Measurements from ENCODE around the gene ANTKMT.

DNA sequence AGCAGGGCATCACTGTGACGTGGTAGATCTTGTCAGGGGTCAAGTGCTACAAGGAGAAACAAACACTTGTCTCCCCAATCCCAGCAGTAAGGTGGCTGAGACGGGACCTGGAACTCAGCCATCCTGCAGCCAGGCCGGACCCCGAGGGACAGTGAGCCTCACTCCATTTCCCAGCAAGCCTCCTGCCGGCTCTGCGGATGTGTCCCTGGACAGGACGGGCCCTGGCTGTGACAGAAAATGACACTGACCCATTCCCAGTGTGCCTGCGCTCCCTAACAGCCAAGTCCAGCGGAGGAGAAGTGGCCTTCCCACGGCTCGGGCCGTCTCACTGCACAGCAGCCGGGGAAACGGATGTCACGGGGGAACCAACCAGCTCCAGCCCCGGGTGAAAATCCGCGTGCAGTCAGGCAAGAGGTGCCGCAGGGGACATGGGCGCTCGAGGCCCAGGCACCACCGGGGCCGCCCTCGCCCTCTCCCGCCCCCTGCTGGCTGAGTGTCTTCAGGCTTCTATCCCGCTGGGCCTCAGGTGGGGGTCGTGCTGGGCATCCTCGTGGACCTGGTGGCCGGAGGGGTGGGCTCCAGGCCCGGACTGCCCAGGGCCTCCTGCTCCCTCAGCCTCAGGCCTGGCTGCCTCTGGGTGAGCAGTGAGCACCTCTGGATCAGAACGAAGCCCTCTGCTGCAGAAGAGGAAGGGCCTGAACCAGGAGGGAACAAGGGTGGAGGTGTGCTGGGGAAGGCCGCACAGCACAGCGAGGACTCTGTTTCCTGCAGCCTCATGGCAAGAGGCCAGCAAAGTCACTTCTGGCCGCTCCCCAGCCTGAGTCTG, 12.6 kb downstream of the ANTKMT start:
- TF ChIP-seq, protein P1, sequence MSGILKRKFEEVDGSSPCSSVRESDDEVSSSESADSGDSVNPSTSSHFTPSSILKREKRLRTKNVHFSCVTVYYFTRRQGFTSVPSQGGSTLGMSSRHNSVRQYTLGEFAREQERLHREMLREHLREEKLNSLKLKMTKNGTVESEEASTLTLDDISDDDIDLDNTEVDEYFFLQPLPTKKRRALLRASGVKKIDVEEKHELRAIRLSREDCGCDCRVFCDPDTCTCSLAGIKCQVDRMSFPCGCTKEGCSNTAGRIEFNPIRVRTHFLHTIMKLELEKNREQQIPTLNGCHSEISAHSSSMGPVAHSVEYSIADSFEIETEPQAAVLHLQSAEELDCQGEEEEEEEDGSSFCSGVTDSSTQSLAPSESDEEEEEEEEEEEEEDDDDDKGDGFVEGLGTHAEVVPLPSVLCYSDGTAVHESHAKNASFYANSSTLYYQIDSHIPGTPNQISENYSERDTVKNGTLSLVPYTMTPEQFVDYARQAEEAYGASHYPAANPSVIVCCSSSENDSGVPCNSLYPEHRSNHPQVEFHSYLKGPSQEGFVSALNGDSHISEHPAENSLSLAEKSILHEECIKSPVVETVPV (CRISPR knock-in tag; IDR thresholded peaks at IDR 0.05) = no peak
- TF ChIP-seq, protein P2, sequence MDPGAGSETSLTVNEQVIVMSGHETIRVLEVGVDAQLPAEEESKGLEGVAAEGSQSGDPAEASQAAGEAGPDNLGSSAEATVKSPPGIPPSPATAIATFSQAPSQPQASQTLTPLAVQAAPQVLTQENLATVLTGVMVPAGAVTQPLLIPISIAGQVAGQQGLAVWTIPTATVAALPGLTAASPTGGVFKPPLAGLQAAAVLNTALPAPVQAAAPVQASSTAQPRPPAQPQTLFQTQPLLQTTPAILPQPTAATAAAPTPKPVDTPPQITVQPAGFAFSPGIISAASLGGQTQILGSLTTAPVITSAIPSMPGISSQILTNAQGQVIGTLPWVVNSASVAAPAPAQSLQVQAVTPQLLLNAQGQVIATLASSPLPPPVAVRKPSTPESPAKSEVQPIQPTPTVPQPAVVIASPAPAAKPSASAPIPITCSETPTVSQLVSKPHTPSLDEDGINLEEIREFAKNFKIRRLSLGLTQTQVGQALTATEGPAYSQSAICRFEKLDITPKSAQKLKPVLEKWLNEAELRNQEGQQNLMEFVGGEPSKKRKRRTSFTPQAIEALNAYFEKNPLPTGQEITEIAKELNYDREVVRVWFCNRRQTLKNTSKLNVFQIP (CRISPR knock-in tag; IDR thresholded peaks at IDR 0.05; ENCODE audit: borderline replicate concordance, low read depth) = no peak
- TF ChIP-seq CSDC2 (CRISPR knock-in tag; IDR thresholded peaks at IDR 0.05) = no peak
- no peak for TF ChIP-seq ESRRG (CRISPR knock-in tag; IDR thresholded peaks at IDR 0.05)
- no peak for TF ChIP-seq ZFP3 (CRISPR knock-in tag; IDR thresholded peaks at IDR 0.05)
- no peak for TF ChIP-seq RARB (CRISPR knock-in tag; IDR thresholded peaks at IDR 0.05)
- no peak for TF ChIP-seq ARNTL (CRISPR knock-in tag; IDR thresholded peaks at IDR 0.05; ENCODE audit: borderline replicate concordance, low read depth)
- TF ChIP-seq, protein P3, sequence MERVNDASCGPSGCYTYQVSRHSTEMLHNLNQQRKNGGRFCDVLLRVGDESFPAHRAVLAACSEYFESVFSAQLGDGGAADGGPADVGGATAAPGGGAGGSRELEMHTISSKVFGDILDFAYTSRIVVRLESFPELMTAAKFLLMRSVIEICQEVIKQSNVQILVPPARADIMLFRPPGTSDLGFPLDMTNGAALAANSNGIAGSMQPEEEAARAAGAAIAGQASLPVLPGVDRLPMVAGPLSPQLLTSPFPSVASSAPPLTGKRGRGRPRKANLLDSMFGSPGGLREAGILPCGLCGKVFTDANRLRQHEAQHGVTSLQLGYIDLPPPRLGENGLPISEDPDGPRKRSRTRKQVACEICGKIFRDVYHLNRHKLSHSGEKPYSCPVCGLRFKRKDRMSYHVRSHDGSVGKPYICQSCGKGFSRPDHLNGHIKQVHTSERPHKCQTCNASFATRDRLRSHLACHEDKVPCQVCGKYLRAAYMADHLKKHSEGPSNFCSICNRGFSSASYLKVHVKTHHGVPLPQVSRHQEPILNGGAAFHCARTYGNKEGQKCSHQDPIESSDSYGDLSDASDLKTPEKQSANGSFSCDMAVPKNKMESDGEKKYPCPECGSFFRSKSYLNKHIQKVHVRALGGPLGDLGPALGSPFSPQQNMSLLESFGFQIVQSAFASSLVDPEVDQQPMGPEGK (CRISPR knock-in tag; IDR thresholded peaks at IDR 0.05; ENCODE audit: borderline replicate concordance) = no peak
